HepG2 (cell line): ENCODE results near the gene TCN2. TPM values are rescaled to one million over a fixed set of nuclear protein-coding genes. Genes with fewer than 3 reads are reported as not detected.

Experiments used
- ATAC-seq: fragments of 200-7000 bp; cut with Tn5 transposase; 3 replicates; pipeline ENCODE4 v1.9.1; 2020; ENCODE audit warnings: mild to moderate bottlenecking, moderate library complexity
- BruUV-seq: library from RNA; stranded (reverse); fragments of 400-500 nt; replicated peaks from 2 replicates; lab custom pipeline; 2021; lab: Mats Ljungman, UMichigan
- CTCF ChIA-PET: fragments of 300-600 bp; formaldehyde crosslinking; extraction: SDS; loops from one replicate; lab custom pipeline; 2021; ENCODE audit warnings: low total read pairs, inconsistent platforms, low intra/inter-chr PET ratio; lab: Yijun Ruan, JAX
- POLR2A ChIA-PET: fragments of 350-600 bp; sonication (Branson Sonifier 250); formaldehyde crosslinking; loops from one replicate; lab custom pipeline; 2020; ENCODE audit warnings: antibody characterized with exemption, inconsistent platforms; lab: Yijun Ruan, JAX
- DNase-seq: peaks from one replicate; pipeline ENCODE4 v3.0.0-alpha.2; 2015; ENCODE audit warnings: low spot score
- FAIRE-seq: peaks from 3 replicates; lab custom pipeline; 2011; peaks lifted over from hg19 to GRCh38; lab: Jason Lieb, UNC
- H2AFZ ChIP-seq: one replicate; pipeline ENCODE4 v1.6.1; 2011; ENCODE audit warnings: low read length, inconsistent platforms
- H3K27ac ChIP-seq: fragments of 300-600 bp; 3 replicates; pipeline ENCODE4 v1.8.0; 2011; ENCODE audit warnings: mixed run types, mild to moderate bottlenecking, mixed read lengths, low read length, inconsistent platforms; ENCODE audit not compliant: insufficient read depth; ENCODE audit errors: extremely low read length
- H3K27me3 ChIP-seq, 2 experiments: fragments of 200-600 bp in 1 of 2; 2 replicates in 1 of 2; 3 replicates in 1 of 2; pipeline versions ENCODE4 v1.6.0 to v1.8.0; 2011; ENCODE audit warnings: low read length in 2 of 2, mild to moderate bottlenecking in 2 of 2, moderate library complexity in 2 of 2, inconsistent platforms in 1 of 2; ENCODE audit not compliant: insufficient read depth in 2 of 2, control insufficient read depth in 1 of 2
- H3K36me3 ChIP-seq, 2 experiments: fragments of 200-600 bp in 1 of 2; replicated peaks in 1 of 2; 2 replicates in 1 of 2; 3 replicates in 1 of 2; pipeline versions ENCODE4 v1.5.1 to v1.8.0; 2011; ENCODE audit warnings: low read length in 2 of 2, inconsistent platforms in 1 of 2; ENCODE audit not compliant: insufficient read depth in 2 of 2, control insufficient read depth in 1 of 2
- H3K4me1 ChIP-seq: 2 replicates; pipeline ENCODE4 v1.5.1; 2012; ENCODE audit warnings: low read length, inconsistent platforms; ENCODE audit not compliant: insufficient read depth
- H3K4me2 ChIP-seq: 2 replicates; pipeline ENCODE4 v1.6.0; 2011; ENCODE audit warnings: low read depth, low read length, inconsistent platforms
- H3K4me3 ChIP-seq, 3 experiments: fragments of 200-600 bp in 1 of 3; sonication (generic), shearing (Covaris generic) in 1 of 3; replicated peaks in 1 of 3; 2 replicates each; pipeline ENCODE4 v1.5.1; 2011 to 2016; ENCODE audit warnings: low read length in 3 of 3, inconsistent platforms in 2 of 3, low read depth in 2 of 3, mild to moderate bottlenecking in 2 of 3, control low read depth in 1 of 3, mixed read lengths in 1 of 3; ENCODE audit not compliant: insufficient read depth in 1 of 3
- H3K79me2 ChIP-seq: one replicate; pipeline ENCODE4 v1.6.1; 2011; ENCODE audit warnings: low read length, inconsistent platforms; ENCODE audit not compliant: insufficient read depth
- H3K9ac ChIP-seq: 2 replicates; pipeline ENCODE4 v1.6.0; 2011; ENCODE audit warnings: mild to moderate bottlenecking, low read depth, low read length, inconsistent platforms; ENCODE audit not compliant: insufficient read depth
- H3K9me3 ChIP-seq: 2 replicates; pipeline ENCODE4 v1.5.1; 2012; ENCODE audit warnings: mild to moderate bottlenecking, low read length
- H4K20me1 ChIP-seq: 2 replicates; pipeline ENCODE4 v1.6.0; 2011; ENCODE audit warnings: inconsistent platforms, mild to moderate bottlenecking, low read length, moderate library complexity; ENCODE audit not compliant: insufficient read depth
- DNMT3B ChIP-seq: conservative IDR thresholded peaks from 2 replicates; pipeline ENCODE4 v1.6.1; 2016; ENCODE audit warnings: missing biosample characterization, control low read depth
- ETV6 ChIP-seq: sonication (generic); formaldehyde crosslinking; conservative IDR thresholded peaks from 2 replicates; pipeline ENCODE4 v1.4.0; 2020; ENCODE audit warnings: missing genetic modification reagents
- IKZF5 ChIP-seq: IDR thresholded peaks from 2 replicates; pipeline ENCODE4 v1.6.1; 2018; ENCODE audit warnings: missing genetic modification reagents, mild to moderate bottlenecking, missing compliant biosample characterization
- POLR2G ChIP-seq: fragments of 200-400 bp; formaldehyde crosslinking; IDR thresholded peaks from 2 replicates; pipeline ENCODE4 v1.6.1; 2018; ENCODE audit warnings: mild to moderate bottlenecking, low read depth, low read length, moderate library complexity
- PRPF4 ChIP-seq: fragments of 200-400 bp; formaldehyde crosslinking; IDR thresholded peaks from 2 replicates; pipeline ENCODE4 v1.6.1; 2016; ENCODE audit warnings: low read length, low read depth; ENCODE audit not compliant: poor library complexity, severe bottlenecking
- RARA ChIP-seq: IDR thresholded peaks from 2 replicates; pipeline ENCODE4 v1.6.1; 2016; ENCODE audit warnings: missing genetic modification reagents, missing compliant biosample characterization
- TAF1 ChIP-seq: sonication (generic); formaldehyde crosslinking; IDR thresholded peaks from 2 replicates; pipeline ENCODE4 v1.4.0; 2020; ENCODE audit warnings: missing genetic modification reagents
- TARDBP ChIP-seq: sonication (generic); formaldehyde crosslinking; IDR thresholded peaks from 2 replicates; pipeline ENCODE4 v1.8.0; 2022; ENCODE audit warnings: mild to moderate bottlenecking, missing genetic modification reagents
- ZBTB7A ChIP-seq: sonication (generic); formaldehyde crosslinking; IDR thresholded peaks from 2 replicates; pipeline ENCODE4 v1.8.0; 2022; ENCODE audit warnings: mild to moderate bottlenecking, missing genetic modification reagents
- ZBTB8A ChIP-seq: sonication (generic); formaldehyde crosslinking; IDR thresholded peaks from 2 replicates; pipeline ENCODE4 v1.4.0; 2020; ENCODE audit warnings: mild to moderate bottlenecking, low read depth, missing genetic modification reagents, borderline replicate concordance
- ZNF350 ChIP-seq: sonication (generic); formaldehyde crosslinking; IDR thresholded peaks from 2 replicates; pipeline ENCODE4 v1.4.0; 2020; ENCODE audit warnings: mild to moderate bottlenecking, low read depth, missing genetic modification reagents, borderline replicate concordance
- ZNF484 ChIP-seq: sonication (generic); formaldehyde crosslinking; IDR thresholded peaks from 2 replicates; pipeline ENCODE4 v1.5.1; 2020; ENCODE audit warnings: mild to moderate bottlenecking, low read depth, missing genetic modification reagents, borderline replicate concordance
- ZNF501 ChIP-seq: sonication (generic); formaldehyde crosslinking; IDR thresholded peaks from 2 replicates; pipeline ENCODE4 v1.5.1; 2020; ENCODE audit warnings: mild to moderate bottlenecking, moderate library complexity, missing genetic modification reagents
- ZNF614 ChIP-seq: IDR thresholded peaks from 2 replicates; pipeline ENCODE4 v1.6.1; 2018; ENCODE audit warnings: missing biosample characterization, missing genetic modification reagents, inconsistent platforms, borderline replicate concordance
- ZNF670 ChIP-seq: sonication (generic); formaldehyde crosslinking; IDR thresholded peaks from 2 replicates; pipeline ENCODE4 v1.8.0; 2022; ENCODE audit warnings: mild to moderate bottlenecking, missing genetic modification reagents, borderline replicate concordance
- ZNF687 ChIP-seq: sonication (generic); formaldehyde crosslinking; IDR thresholded peaks from 2 replicates; pipeline ENCODE4 v1.5.1; 2020; ENCODE audit warnings: mild to moderate bottlenecking, missing genetic modification reagents, moderate library complexity
- ZNF776 ChIP-seq: sonication (generic); formaldehyde crosslinking; IDR thresholded peaks from 2 replicates; pipeline ENCODE4 v1.4.0; 2020; ENCODE audit warnings: mild to moderate bottlenecking, missing genetic modification reagents
- WGBS: methylation state at CpG from one replicate; pipeline ENCODE4 v1.1.6; 2017; ENCODE audit warnings: low lambda C conversion rate; 5-methylcytosine and 5-hydroxymethylcytosine counted together
- in situ Hi-C: cut with HindIII; loops from 2 replicates; pipeline ENCODE4 v1.10.0; 2017; ENCODE audit warnings: low pct_unique_long_range_greater_than_20kb; ENCODE audit not compliant: extremely low pct_ligation_motif_present
- intact Hi-C: fragments of 100-400 bp; cut with micrococcal nuclease; formaldehyde crosslinking; loops from one replicate; pipeline ENCODE4 v1.10.0; 2022; ENCODE audit not compliant: unreplicated experiment
- polyA plus RNA-seq, 8 experiments: library from polyadenylated mRNA; depleted of rRNA in 3 of 8; stranded (reverse) in 7 of 8; unstranded in 1 of 8; fragments of >200 nt; fragmentation: Illumina TruSeq in 4 of 8; extraction: Trizol in 4 of 8; gene quantifications; 2 replicates each; pipeline versions ENCODE4 v1.2.1 to v1.2.3, GENCODE V29; 2011 to 2016; ENCODE audit warnings: low read depth in 4 of 8, missing spikeins in 1 of 8, mixed read lengths in 1 of 8; ENCODE audit not compliant: insufficient read depth in 1 of 8
- total RNA-seq, 5 experiments: library from RNA; depleted of rRNA; stranded (reverse); fragments of >200 nt; fragmentation: Illumina TruSeq; extraction: Trizol; gene quantifications; 2 replicates each; pipeline ENCODE4 v1.2.3, GENCODE V29; 2016; ENCODE audit warnings: low read depth in 1 of 5
- TF ChIP-seq, protein P1 (sequence below): sonication (generic); formaldehyde crosslinking; IDR thresholded peaks from 2 replicates; pipeline ENCODE4 v1.8.1; 2023; ENCODE audit warnings: mild to moderate bottlenecking, moderate library complexity, missing genetic modification reagents

The TCN2 gene
- total and polyA plus RNA-seq, 2 of the 13 experiments (the other 11 are each of a cell fraction or from before 2014, with no cell fraction given) = 0.29 to 0.31 TPM

- in situ Hi-C loops = no loop called here
- Histone ChIP-seq H3K4me1 (peaks cover 41% of the 10 kb centered on the region), H3K27me3 (no peaks in the 10 kb centered on the region), H3K27ac (no peak overlapping the region), H2AFZ (no peak overlapping the region), H4K20me1 (no peaks in the 10 kb centered on the region), H3K9ac (no peak overlapping the region), H3K79me2 (no peaks in the 10 kb centered on the region), H3K4me2 (peak overlapping the region; percentile 89), H3K4me3 (peak overlapping the region; percentile 62 to 84 (median 63); a peak in 5 of 6 replicates), H3K36me3 (peaks cover 6 to 26% of the 10 kb centered on the region in 2 experiments; a peak in 4 of 5 replicates), H3K9me3 (no peaks in the 10 kb centered on the region)
- FAIRE-seq (peak; percentile 79), DNase-seq (no peak), ATAC-seq (peak; percentile 57)
- ChIA-PET POLR2A (interaction anchor here (1.0 kb wide), 1 partner anchor 31 kb away, joined by 3 read pairs; no protein-coding TSS in a partner anchor), CTCF (no interaction called here)
- no TSS peak for BruUV-seq
- intact Hi-C loops = loop anchor here (2.0 kb wide), 1 partner anchor 17 kb away; the partner anchor contains the start of gene PES1
- WGBS = 0% methylated on average over 2 of the region's 7 CpGs
- TF ChIP-seq TAF1 (CRISPR knock-in tag) (0 out of 2 replicates have a peak, but pooled peaks have one; percentile 14), ETV6 (CRISPR knock-in tag) (no peak), POLR2G (peak; percentile 33; the same call in 1 of the 2 replicates), IKZF5 (CRISPR knock-in tag) (peak; percentile 12; the same call in 1 of the 2 replicates), ZNF614 (0 out of 2 replicates have a peak, but pooled peaks have one; percentile 18), RARA (CRISPR knock-in tag) (0 out of 2 replicates have a peak, but pooled peaks have one; percentile 4), ZBTB7A (0 out of 2 replicates have a peak, but pooled peaks have one; percentile 3), ZNF776 (CRISPR knock-in tag) (0 out of 2 replicates have a peak, but pooled peaks have one; percentile 45), ZNF670 (CRISPR knock-in tag) (no peak), ZNF501 (CRISPR knock-in tag) (peak; percentile 40; the same call in 1 of the 2 replicates), DNMT3B (CRISPR knock-in tag) (no peak), ZNF687 (CRISPR knock-in tag) (peak; percentile 45), ZBTB8A (CRISPR knock-in tag) (no peak), ZNF484 (CRISPR knock-in tag) (no peak), TARDBP (CRISPR knock-in tag) (0 out of 2 replicates have a peak, but pooled peaks have one; percentile 43), ZNF350 (CRISPR knock-in tag) (peak; percentile 34; the same call in 1 of the 2 replicates), PRPF4 (no peak)
- TF ChIP-seq, protein P1, sequence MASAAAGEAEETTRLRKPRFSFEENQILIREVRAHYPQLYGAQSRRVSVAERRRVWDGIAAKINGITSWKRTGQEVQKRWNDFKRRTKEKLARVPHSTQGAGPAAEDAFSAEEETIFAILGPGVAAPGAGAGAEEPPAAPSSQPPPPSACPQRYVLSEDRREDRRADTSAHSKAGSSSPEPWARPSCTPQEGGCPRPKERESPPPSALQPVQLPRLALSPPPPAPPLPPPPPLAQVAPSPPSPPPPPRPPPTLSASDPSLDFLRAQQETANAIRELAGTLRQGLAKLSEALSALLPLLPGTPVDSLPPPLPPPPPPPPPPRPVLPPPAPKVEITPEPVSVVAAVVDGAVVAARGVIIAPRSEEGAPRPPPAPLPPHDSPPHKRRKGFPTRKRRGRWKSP (CRISPR knock-in tag) = peak; percentile 33; the same call in 1 of the 2 replicates
These were observed 33.3 kb upstream of the TCN2 start for GRCh38 chr22:30573594-30574094.
